AG09319 (cell line): ENCODE measurements around the gene POU3F3.

Experiments
- DNase-seq: peaks from one replicate; pipeline ENCODE4 v3.0.0-alpha.2; 2010; ENCODE audit warnings: low read depth; ENCODE audit errors: extremely low read depth
- CTCF ChIP-seq: IDR thresholded peaks from 2 replicates; pipeline ENCODE4 v1.5.1; 2011; ENCODE audit warnings: low read depth, mild to moderate bottlenecking, inconsistent platforms, low read length, moderate library complexity

POU3F3 gene

GRCh38 chr2:104863146-104863467 lies 9.2 kb downstream of the POU3F3 start:
- TF ChIP-seq CTCF: no peak
- no peak for DNase-seq

- TF ChIP-seq CTCF: no peak
- no peak for DNase-seq
Measured at GRCh38 chr2:104863468-104864279, 9.8 kb downstream of the POU3F3 start.

DNA sequence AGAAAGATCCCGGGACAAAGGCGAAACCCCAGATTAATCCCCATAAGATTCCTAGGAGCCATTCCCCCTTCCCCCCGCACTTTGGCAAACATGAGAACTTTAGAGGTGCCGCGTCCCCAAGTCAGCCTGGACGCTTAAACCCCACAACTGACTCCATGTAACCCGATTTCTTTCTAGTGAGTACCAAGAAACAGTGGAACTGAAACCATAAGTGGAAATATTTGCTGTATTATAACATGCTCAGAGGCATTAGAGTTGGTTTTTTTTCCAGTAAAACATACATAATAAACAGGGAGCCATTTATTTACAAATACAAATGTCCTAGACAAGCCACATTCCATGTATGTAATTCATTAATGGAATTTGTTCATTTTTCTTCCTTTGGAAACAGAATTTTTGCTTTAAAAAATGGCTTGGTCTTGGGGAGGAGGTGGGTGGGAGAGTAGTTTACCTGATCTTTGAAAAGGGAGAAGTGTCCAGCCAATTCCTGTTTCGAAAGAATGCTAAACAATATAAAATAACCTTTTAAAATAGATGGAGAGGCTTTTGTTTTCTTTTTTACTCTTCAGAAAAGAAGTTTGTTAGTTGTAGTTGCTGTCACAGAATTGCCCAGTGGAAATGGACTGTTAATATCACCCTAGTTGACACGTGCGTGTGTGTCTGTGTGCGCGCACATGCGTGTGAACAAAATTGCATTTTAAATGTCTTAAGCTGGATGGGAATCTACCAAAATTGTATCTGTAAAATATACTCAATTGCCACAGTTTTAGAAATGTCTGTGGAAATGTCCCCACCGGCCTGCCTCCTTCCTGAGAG lies 10.6 kb downstream of the POU3F3 start:
- DNase-seq: no peak
- no peak for TF ChIP-seq CTCF

DNA sequence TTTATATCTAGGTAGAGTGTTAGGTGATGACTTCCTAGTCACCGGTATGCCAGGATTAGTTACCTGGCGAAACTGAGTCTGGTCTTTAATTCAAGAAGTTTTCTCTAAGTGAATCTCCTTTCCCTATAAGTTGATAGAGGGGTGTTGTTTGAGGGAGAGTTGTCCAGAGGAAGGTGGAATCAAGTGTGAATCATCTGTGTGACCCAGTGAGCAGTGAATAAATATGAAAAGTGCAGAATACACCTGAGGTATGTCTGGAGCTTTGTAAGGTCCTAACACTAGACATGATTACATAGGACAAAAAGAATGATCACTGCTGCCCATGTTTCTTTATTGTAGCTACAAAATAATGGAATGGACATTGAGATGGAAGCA lies 11.2 kb downstream of the POU3F3 start:
- no peak for DNase-seq
- no peak for TF ChIP-seq CTCF

DNA sequence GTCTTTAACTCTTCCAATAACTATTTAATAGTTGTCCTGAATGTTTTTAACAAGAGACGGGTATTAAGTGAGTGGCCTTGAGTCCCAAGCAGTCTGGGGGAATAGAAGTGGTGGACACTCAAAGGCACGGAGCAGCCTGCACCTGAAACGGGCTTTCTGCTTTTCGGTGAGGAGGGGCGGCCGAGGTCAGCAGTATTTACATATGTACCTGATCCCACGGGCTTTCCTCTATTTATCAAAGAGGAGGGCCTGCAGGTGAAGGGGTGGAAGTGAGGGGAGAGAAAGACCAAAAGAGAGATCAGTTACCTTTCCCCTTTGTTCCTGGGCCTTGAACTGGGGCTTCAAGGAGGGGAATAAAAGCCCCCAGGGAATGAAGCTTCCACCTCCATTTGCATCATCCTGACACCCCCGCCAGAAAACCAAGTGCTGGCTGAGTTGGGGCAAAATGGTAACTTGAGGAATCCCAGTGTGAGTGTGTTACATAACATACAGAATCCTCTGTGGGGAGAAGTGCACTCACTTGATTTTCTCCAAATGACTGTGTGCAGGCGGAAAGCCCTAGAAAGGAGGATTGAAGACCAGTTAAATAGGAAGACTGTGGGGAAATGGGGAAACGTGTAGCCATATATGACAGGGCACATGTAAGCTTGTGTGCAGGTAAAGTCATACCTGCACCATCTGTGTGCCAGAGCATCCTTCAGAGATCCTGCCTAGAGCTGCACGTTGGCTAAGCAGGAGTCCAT lies 12.4 kb downstream of the POU3F3 start:
- no peak for DNase-seq
- no peak for TF ChIP-seq CTCF

- no peak for DNase-seq
- TF ChIP-seq CTCF: no peak
Measured at GRCh38 chr2:104866883-104867812, 13.2 kb downstream of the POU3F3 start.
